NCI-H1930 (cell line): ENCODE data around the gene SGK1.

Source experiments
- DNase-seq, 2 experiments: peaks; one replicate each; lab custom pipeline; 2025; lab: John Stamatoyannopoulos, UW

Gene SGK1

DNA sequence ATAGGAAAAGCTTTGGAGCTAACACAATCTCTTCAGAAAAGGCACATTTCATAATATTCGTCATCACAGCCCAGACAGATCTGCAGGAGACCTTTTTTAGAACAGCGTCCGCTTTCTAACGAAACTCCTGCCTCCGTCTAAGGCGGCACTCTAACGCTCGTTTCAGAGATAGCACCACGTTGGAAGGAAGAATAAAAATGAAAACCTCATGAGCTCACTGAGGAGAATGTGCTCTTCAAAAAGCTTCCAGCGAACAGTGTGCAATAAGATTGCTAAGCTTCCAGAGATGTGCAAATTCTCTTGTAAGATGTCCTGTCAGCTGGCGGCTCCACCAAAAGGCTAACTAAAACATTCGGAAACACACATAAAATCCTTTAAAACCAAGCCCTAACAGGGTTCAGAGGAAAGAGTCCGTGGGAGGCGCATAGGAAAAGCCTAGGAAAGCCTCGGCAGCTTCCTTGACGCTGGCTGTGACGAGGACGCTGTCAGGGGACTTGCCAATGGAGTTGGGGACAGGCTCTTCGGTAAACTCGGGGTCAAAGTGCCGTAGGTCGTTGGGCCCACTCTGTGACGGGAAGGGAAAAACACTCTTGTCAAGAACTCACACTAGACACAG lies 147.9 kb downstream of the SGK1 start:
- no peak for DNase-seq

DNA sequence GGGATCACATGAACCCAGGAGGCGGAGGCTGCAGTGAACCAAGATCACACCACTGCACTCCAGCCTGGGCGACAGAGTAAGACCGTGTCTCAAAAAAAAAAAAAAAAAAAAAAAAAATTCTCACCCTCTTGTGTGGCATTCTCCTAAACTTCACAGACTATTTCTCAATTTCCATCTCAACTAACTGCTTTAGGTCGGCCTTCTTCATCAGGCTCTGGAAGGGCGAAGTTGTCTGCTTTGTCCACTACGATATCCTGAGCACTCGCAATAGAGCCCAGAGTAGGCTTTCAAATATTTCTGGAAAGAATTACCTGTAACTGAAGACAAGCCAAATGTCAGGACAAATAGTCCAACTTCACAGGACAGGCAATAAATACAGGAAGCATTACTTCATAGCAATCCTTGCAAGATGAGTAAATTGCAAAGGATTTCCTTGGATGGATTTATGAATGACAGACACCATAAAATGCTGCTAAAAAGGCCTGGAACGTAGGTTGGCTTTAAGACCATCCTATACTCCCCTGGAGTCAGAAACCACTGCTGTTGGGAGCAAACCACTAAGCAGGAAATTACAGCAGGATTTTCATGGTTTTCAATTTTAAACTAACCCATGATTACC lies 149.2 kb downstream of the SGK1 start:
- no peak for DNase-seq

DNA sequence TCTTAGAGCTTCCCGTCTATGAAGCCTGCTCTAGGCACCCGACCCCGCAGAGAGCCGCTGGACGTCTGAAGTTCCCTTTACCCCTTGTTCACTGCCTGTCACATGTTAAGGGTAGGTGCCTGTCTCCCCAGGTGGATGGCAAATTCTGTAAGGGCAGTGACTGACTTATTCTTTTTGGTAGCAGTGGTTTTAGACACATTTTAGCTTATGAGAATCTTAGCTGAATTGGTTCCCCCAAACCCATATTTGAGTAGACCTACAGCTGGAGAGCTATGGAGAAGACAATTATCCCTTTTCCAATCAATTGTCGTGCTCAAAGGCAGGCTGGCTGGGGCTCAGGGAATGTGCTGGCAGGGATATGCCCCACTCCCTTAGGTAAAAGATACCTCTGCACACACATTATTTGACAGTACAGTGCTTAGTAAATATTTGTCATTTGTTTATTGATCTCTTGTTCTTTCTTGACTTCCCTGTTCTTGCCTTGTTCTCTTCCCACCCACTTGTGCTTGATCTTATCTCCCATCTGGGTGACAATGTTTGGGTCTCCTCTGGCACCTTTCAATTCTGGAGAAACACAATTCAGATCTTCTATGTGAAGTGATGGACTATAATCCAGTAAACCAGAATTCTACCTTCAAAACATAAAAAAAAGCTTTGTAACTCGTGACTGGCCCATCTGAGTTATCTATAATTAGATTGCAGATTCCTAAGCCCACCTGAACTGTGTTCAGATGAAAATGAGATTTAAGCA lies 151.2 kb downstream of the SGK1 start:
- DNase-seq, result no peak

GRCh38 chr6:134165561-134166201 lies 152.2 kb downstream of the SGK1 start:
- DNase-seq, result no peak

- DNase-seq, result no peak
Measured at GRCh38 chr6:134164300-134164699, 153.6 kb downstream of the SGK1 start.

DNA sequence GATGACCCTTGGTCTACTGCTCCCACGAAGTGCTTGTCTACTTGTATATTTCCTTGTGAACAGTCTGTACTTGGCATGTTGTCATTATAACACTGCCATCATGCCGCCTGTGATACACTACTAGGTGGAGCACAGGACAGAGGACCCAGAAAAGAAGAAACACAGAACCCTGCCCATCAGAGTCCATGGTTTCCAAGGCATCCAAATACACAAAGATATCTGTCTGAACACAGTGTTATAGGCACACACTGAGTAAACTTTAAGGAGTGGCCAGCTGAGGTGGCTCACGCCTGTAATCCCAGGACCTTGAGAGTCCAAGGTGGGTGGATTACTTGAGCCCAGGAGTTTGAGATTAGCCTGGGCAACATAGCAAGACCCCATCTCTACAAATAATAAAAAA lies 155.0 kb downstream of the SGK1 start:
- no peak for DNase-seq

- no peak for DNase-seq
Measured at GRCh38 chr6:134161041-134161440, 156.9 kb downstream of the SGK1 start.

GRCh38 chr6:134152767-134153485 lies 165.0 kb downstream of the SGK1 start:
- DNase-seq, result no peak

DNA sequence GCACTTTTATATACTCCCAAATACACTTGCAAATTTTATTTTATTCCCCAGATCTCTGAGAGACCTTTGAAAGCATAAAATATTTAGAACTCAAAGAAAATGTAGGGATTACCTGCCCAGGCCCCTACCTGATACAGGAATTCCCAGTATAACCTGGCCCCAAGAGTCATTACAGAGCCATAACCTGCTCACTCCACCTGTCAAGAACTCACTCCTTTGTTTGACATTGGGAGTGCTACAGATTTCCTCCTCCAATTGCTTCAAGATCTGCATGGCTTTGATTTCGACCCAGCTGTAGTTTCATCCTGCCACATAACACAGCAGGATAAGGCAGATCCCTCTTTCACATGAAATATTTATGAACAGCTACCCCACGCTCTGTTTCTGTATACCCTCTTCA lies 169.3 kb downstream of the SGK1 start:
- DNase-seq, result no peak

DNA sequence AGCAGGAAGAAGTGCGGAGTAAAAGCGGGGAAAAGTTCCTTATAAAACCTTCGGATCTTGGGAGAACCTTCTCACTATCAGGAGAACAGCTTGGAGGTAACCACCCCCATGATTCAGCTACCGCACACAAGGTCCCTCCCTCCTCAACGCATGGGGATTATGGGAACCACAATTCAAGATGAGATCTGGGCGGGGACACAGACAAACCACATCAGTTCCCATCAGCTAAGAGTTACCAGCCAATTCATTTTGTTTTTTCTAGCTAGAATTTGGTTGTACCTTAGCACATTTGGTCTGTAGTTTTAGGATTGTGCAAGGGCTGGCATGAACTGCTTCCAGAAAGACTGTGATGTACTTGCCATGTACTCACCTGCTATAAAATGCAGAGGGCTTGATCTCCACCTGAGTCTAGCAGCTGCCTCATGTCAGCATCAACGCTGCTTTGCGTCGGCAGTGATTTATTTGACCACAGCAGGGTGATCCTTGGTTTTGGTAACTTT lies 170.8 kb downstream of the SGK1 start:
- DNase-seq, result no peak

DNA sequence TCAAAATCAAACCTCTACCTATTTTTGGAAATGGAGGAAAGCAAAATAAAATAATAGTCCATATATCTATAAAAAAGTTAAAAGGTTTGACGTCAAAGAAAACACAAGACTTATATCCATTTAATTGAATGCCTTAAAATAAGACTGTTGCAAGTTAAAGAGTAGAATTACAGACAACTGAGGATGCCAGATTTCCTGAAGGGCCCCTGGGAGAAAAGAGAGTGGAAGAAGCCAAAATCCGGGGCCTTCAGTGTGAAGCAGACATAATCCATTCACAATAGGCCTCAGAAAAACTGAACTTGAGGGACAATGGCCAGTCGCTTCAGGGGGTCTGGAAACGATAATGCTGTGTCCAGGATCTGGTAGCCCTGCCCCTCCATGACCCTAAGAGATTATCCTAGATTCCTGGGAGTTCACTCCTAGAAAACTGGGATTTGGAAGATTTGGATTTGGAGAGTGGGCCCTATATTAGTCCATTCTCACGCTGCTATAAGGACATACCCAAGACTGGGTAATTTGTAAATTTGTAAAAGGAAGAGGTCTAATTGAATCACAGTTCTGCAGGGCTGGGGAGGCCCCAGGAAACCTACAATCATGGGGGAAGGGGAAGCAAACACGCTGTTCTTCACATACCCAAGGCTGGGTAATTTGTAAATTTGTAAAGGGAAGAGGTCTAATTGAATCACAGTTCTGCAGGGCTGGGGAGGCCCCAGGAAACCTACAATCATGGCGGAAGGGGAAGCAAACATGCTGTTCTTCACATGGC lies 171.5 kb downstream of the SGK1 start:
- DNase-seq, result no peak

- DNase-seq, result no peak
Measured at GRCh38 chr6:134145786-134146185, 172.1 kb downstream of the SGK1 start.

DNA sequence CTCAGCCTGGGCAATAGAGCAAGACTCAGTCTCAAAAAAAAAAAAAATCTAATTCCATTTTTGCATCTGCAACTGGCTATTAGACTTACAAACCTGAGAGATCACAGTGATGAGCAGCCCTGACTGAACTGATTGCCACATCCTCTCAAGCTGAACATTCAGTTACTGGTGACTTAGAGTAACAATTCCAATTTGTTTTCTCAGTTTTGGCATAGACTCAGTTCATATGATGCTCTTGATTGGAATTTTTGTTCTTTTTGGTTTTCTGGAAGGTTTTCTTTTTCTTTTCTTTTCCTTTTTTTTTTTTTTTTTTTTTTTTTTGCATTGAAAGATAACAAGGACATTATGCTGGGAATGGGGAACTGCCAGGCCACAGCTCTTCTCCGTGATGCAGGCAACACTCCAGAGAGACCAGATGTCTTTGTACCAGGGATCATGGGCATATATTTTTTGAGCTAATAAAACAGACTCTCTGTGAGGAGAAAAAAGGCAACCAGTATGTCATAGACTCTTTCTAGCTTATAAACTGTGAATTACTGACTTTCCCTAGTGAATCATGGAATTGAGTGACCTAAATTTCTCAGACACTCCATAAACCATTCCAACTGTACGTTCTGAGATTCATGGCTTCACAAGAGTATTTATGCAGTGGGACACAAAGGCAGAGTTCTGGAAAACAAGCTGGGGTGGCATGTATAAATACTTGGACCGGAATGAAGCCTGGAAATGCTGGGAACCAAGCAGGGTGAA lies 179.5 kb downstream of the SGK1 start:
- no peak for DNase-seq

DNA sequence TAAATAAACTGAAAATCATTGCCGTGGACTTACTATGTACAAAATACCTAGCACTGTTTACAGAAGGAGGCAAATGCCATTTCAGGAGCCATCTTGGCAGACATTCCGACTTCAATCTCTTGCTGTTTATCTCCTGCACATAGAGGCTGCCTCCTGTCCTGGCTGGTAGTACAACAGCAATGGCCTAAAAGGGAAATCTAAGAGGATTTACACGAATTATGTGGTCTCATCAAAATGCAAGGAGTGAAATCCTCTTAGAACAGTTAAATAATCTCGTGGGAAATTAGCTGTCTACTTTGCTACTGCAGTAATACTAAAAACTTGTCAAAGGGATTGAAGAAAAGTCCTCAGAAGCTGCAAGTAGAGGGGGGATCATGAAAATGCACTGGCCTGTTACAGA lies 183.3 kb downstream of the SGK1 start:
- DNase-seq, result no peak

DNA sequence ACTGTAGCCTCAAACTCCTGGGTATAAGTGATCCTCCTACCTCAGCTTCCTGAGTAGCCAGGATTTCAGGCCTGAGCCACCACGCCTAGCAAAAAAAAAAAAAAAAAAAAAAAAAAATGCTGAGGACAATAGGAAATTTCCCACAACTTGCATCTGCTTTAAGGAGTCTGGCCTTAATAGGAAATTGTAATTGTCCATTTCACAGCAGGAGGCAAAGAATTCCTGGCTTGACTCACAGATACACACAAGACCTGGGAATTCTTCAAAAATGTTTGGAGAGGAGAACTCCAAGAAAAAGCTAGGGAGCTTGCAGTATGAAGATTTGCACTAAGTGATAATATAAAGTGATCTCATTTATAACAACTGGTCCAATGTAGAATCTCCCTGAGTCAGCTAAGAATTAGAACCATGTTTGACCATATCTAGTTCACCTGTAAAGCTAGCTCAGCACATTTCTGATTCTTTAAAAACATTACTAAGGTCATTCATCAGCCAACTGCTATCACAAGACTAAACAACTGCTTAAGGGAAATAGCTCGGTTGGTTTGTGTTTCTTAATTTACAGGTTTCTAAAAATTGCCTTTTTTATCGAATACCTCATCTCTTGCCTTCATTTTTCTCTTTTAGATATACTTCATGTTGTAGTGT lies 185.3 kb downstream of the SGK1 start:
- DNase-seq, result no peak

DNA sequence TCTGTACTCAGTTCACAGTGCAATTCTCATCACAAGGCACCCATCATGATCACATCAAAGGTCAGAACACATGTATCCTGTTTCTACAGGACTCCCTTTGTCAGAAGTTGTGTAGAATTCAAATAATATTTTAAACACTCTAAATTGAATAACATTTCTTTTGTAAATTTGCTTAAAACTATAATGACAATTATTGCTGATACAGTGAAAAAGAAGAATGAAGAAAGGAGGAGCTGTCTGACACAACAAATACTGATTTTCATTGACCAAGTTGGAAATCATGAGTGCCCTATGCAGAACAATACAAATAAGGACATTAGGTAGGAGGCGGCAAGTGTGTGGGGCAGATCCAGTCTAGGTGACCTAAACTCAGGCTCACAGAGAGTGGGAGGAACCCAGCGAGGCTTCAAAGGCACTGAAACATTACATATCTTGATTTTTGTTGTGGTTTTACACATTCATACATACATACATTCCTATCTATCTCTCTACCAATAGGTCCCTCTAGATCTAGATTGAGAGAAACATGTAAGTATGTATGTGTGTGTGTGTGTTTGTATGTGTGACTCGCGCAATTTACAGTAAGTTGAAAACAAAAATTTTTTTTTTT lies 186.3 kb downstream of the SGK1 start:
- no peak for DNase-seq

DNA sequence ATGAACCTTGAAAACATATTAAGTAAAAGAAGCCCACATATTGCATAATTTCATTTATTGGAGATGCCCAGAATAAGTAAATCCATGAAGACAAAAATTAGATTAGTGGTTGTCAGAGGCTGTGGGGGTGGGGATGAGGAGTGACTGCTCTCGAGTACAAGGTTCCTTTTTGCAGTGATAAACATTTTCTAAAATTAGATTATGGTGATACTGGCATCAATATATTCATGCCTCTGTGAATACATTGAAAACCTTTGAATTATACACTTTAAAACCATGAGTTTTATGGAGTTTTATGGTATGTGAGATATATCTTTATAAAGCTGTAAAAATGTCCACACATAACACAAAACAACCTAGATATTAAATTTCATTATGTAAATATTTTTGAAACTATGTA lies 189.8 kb downstream of the SGK1 start:
- no peak for DNase-seq

DNA sequence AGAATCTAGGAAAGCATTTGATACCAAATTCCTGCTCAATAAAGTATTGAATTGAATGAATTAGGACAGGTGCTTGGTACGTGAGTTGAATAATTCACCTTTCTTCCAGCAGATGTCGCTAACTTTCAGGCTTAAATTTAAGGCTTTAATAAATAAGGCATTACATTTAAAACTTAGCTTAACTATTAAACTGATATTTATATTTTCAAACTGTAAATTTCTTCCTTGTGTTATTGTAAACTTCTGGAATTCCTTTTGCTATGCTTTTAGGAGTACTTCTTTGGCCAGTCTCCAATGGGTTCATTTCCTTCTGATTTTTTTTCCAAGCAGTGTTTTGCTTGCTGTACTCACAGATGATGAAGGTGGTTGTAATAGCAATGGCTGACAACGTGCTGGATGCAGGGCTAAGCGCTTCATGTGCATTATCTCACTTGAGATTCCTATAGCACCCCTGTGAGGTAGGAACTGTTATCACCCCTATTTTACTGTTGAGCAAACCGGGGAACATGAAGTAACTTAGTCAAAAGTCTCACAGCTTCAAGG lies 194.2 kb downstream of the SGK1 start:
- DNase-seq, result peak in 1 of 2 experiments; percentile 41

DNA sequence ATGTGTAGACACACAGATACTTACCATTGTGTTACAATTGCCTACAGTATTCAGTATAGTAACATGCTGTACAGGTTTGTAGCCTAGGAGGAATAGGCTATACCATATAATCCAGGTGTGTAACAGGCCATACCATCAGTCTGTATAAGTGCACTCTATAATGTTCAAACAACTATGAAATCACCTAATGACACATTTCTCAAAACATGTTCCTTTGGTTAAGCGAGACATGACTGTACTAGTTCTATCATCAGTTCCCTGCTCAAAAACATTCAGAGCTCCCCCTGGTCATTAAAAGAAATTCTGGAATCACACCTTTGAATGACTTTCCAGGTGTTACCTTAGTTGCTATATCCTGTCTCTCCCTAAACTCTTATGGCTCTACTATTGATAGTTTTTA lies 195.1 kb downstream of the SGK1 start:
- DNase-seq, result no peak
